SK-N-SH (cell line): ENCODE data around the gene KCNT1. TPM values are rescaled to one million over a fixed set of nuclear protein-coding genes. Genes with fewer than 3 reads are reported as not detected.

Source experiments
- CTCF ChIA-PET: fragments of 300-600, 350-600 bp; formaldehyde crosslinking; extraction: SDS; loops from one replicate; lab custom pipeline; 2021; lab: Yijun Ruan, JAX
- POLR2A ChIA-PET: fragments of 350-600 bp; sonication (Branson Sonifier 250); formaldehyde crosslinking; extraction: SDS; loops from one replicate; lab custom pipeline; 2020; ENCODE audit warnings: antibody characterized with exemption, inconsistent platforms; lab: Yijun Ruan, JAX
- DNase-seq: peaks from one replicate; pipeline ENCODE4 v3.0.0; 2012
- H2AFZ ChIP-seq: fragments of 200-600 bp; sonication (generic); 2 replicates; pipeline ENCODE4 v1.8.1; 2016; ENCODE audit warnings: antibody characterized with exemption, mild to moderate bottlenecking, low read depth
- H3F3A ChIP-seq: fragments of 200-600 bp; sonication (generic); replicated peaks from 2 replicates; pipeline ENCODE3; 2016; ENCODE audit warnings: antibody characterized with exemption, mild to moderate bottlenecking; ENCODE audit not compliant: insufficient read depth
- H3K27ac ChIP-seq, 2 experiments: fragments of 200-500 bp in 1 of 2; fragments of 200-600 bp in 1 of 2; sonication (Bioruptor generic) in 1 of 2; sonication (generic), shearing (Covaris generic) in 1 of 2; 2 replicates each; pipeline versions ENCODE4 v1.5.1 to v1.6.1; 2014 to 2016; ENCODE audit warnings: low read depth in 2 of 2, inconsistent platforms in 1 of 2, low read length in 1 of 2, mild to moderate bottlenecking in 1 of 2, mixed read lengths in 1 of 2
- H3K27me3 ChIP-seq: fragments of 200-600 bp; sonication (generic), shearing (Covaris generic); 2 replicates; pipeline ENCODE4 v1.6.1; 2016; ENCODE audit warnings: mixed run types; ENCODE audit not compliant: insufficient read depth
- H3K36me3 ChIP-seq, 2 experiments: fragments of 200-500 bp in 1 of 2; fragments of 200-600 bp in 1 of 2; sonication (Bioruptor generic) in 1 of 2; sonication (generic) in 1 of 2; replicated peaks in 1 of 2; 2 replicates each; pipeline versions ENCODE3 to v1.5.1; 2014 to 2016; ENCODE audit warnings: low read length in 1 of 2, mild to moderate bottlenecking in 1 of 2; ENCODE audit not compliant: insufficient read depth in 2 of 2, control insufficient read depth in 1 of 2
- H3K4me1 ChIP-seq, 2 experiments: fragments of 200-500 bp in 1 of 2; fragments of 200-600 bp in 1 of 2; sonication (Bioruptor generic) in 1 of 2; sonication (generic), shearing (Covaris generic) in 1 of 2; 2 replicates each; pipeline versions ENCODE4 v1.5.1 to v1.6.1; 2014 to 2016; ENCODE audit warnings: low read depth in 1 of 2, low read length in 1 of 2, mixed run types in 1 of 2; ENCODE audit not compliant: insufficient read depth in 2 of 2, control insufficient read depth in 1 of 2
- H3K4me2 ChIP-seq: fragments of 200-600 bp; sonication (generic), shearing (Covaris generic); 2 replicates; pipeline ENCODE4 v1.6.1; 2017; ENCODE audit warnings: mixed run types
- H3K4me3 ChIP-seq, 2 experiments: fragments of 200-500 bp in 1 of 2; fragments of 200-600 bp in 1 of 2; sonication (Bioruptor generic) in 1 of 2; sonication (generic), shearing (Covaris generic) in 1 of 2; 2 replicates each; pipeline versions ENCODE4 v1.5.1 to v1.8.1; 2014 to 2016; ENCODE audit warnings: low read depth in 2 of 2, inconsistent platforms in 1 of 2, low read length in 1 of 2, mild to moderate bottlenecking in 1 of 2, mixed read lengths in 1 of 2, moderate library complexity in 1 of 2
- H3K79me2 ChIP-seq: fragments of 200-600 bp; sonication (generic); 2 replicates; pipeline ENCODE4 v1.8.1; 2017; ENCODE audit warnings: mild to moderate bottlenecking; ENCODE audit not compliant: insufficient read depth
- H3K9ac ChIP-seq: fragments of 200-600 bp; sonication (generic); 2 replicates; pipeline ENCODE4 v1.6.1; 2017; ENCODE audit warnings: mixed run types
- H3K9me2 ChIP-seq: fragments of 200-600 bp; sonication (generic); 2 replicates; pipeline ENCODE4 v1.6.1; 2017; ENCODE audit warnings: mixed run types
- H3K9me3 ChIP-seq: fragments of 200-600 bp; sonication (generic); 2 replicates; pipeline ENCODE4 v1.6.1; 2017; ENCODE audit warnings: mixed run types, mild to moderate bottlenecking, moderate library complexity
- H4K20me1 ChIP-seq: fragments of 200-600 bp; sonication (generic); 2 replicates; pipeline ENCODE4 v1.6.1; 2017; ENCODE audit warnings: mild to moderate bottlenecking, mixed run types; ENCODE audit not compliant: insufficient read depth
- CTCF ChIP-seq: fragments of 200-600 bp; sonication (generic); IDR thresholded peaks from 2 replicates; pipeline ENCODE4 v1.6.1; 2017; ENCODE audit warnings: antibody characterized with exemption, mild to moderate bottlenecking, moderate library complexity
- EP300 ChIP-seq, 2 experiments: IDR thresholded peaks; 2 replicates each; pipeline versions ENCODE4 v1.4.0 to v1.6.1; 2012; ENCODE audit warnings: borderline replicate concordance in 1 of 2, low read depth in 1 of 2, low read length in 1 of 2
- FOSL2 ChIP-seq: IDR thresholded peaks from 2 replicates; pipeline ENCODE4 v1.4.0; 2012; ENCODE audit warnings: low read depth, mild to moderate bottlenecking, moderate library complexity, borderline replicate concordance
- FOXM1 ChIP-seq: IDR thresholded peaks from 2 replicates; pipeline ENCODE4 v1.4.0; 2012; ENCODE audit warnings: low read depth, mild to moderate bottlenecking
- GABPA ChIP-seq: IDR thresholded peaks from 2 replicates; pipeline ENCODE4 v1.4.0; 2012; ENCODE audit warnings: low read depth, mild to moderate bottlenecking
- GATA2 ChIP-seq: sonication (generic); formaldehyde crosslinking; IDR thresholded peaks from 2 replicates; pipeline ENCODE4 v1.5.0; 2020; ENCODE audit warnings: mild to moderate bottlenecking, missing genetic modification reagents
- MXI1 ChIP-seq: IDR thresholded peaks from 2 replicates; pipeline ENCODE4 v1.6.1; 2012; ENCODE audit warnings: mild to moderate bottlenecking, low read depth, low read length, improper control_type of control experiment
- POLR2AphosphoS5 ChIP-seq: IDR thresholded peaks from 2 replicates; pipeline ENCODE4 v1.6.1; 2012; ENCODE audit warnings: low read depth, low read length
- RCOR1 ChIP-seq: fragments of 150-350 bp; IDR thresholded peaks from 2 replicates; pipeline ENCODE4 v1.6.1; 2017; ENCODE audit warnings: antibody characterized with exemption, low read length
- RFX5 ChIP-seq: IDR thresholded peaks from 2 replicates; pipeline ENCODE4 v1.6.1; 2012; ENCODE audit warnings: mild to moderate bottlenecking, improper control_type of control experiment, low read length
- SIN3A ChIP-seq: IDR thresholded peaks from 2 replicates; pipeline ENCODE4 v1.6.1; 2012; ENCODE audit warnings: low read depth, mild to moderate bottlenecking, low read length, moderate library complexity, borderline replicate concordance
- YY1 ChIP-seq: IDR thresholded peaks from 2 replicates; pipeline ENCODE4 v1.4.0; 2012; ENCODE audit warnings: low read depth, mild to moderate bottlenecking
- WGBS: methylation state at CpG from one replicate; pipeline ENCODE4 v1.1.6; 2017; ENCODE audit warnings: low lambda C conversion rate; 5-methylcytosine and 5-hydroxymethylcytosine counted together
- polyA plus RNA-seq, 3 experiments: library from polyadenylated mRNA; depleted of rRNA; stranded (reverse); fragments of >200 nt; gene quantifications; 2 replicates each; pipeline ENCODE4 v1.2.3, GENCODE V29; 2012
- TF ChIP-seq, protein P1 (sequence below): IDR thresholded peaks from 2 replicates; pipeline ENCODE4 v1.4.0; 2012; ENCODE audit warnings: low read depth
- TF ChIP-seq, protein P2 (sequence below): IDR thresholded peaks from 2 replicates; pipeline ENCODE4 v1.6.1; 2012; ENCODE audit warnings: mild to moderate bottlenecking, low read depth, low read length, moderate library complexity
- TF ChIP-seq, protein P3 (sequence below): fragments of 150-350 bp; IDR thresholded peaks from 2 replicates; pipeline ENCODE4 v1.6.1; 2017; ENCODE audit warnings: antibody characterized with exemption, low read length, low read depth, borderline replicate concordance

KCNT1 gene
- polyA plus RNA-seq, 1 of the 3 experiments (the other 2 are of a cell fraction), result 0.08 TPM

- Histone ChIP-seq H3K79me2 (no peaks in the 10 kb centered on the region), H3K36me3 (no peaks in the 10 kb centered on the region), H3K27me3 (no peaks in the 10 kb centered on the region), H3K4me2 (no peak overlapping the region), H3K27ac (no peak overlapping the region), H4K20me1 (no peaks in the 10 kb centered on the region), H2AFZ (no peak overlapping the region), H3K9me2 (no peaks in the 10 kb centered on the region), H3F3A (no peaks in the 10 kb centered on the region), H3K9ac (no peak overlapping the region), H3K4me3 (no peak overlapping the region), H3K9me3 (no peaks in the 10 kb centered on the region), H3K4me1 (peaks cover 0 to 2% of the 10 kb centered on the region in 2 experiments; a peak in 1 of 4 replicates)
- WGBS, result 32% methylated on average over 3 of the region's 3 CpGs
- TF ChIP-seq, protein P1, sequence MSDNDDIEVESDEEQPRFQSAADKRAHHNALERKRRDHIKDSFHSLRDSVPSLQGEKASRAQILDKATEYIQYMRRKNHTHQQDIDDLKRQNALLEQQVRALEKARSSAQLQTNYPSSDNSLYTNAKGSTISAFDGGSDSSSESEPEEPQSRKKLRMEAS, result no peak
- no peak for TF ChIP-seq FOSL2
- TF ChIP-seq YY1, result no peak
- TF ChIP-seq EP300 (IDR thresholded peaks at IDR 0.05; ENCODE audit: borderline replicate concordance in 1 of 2, low read depth in 1 of 2, low read length in 1 of 2), result no peak
- TF ChIP-seq, protein P2, sequence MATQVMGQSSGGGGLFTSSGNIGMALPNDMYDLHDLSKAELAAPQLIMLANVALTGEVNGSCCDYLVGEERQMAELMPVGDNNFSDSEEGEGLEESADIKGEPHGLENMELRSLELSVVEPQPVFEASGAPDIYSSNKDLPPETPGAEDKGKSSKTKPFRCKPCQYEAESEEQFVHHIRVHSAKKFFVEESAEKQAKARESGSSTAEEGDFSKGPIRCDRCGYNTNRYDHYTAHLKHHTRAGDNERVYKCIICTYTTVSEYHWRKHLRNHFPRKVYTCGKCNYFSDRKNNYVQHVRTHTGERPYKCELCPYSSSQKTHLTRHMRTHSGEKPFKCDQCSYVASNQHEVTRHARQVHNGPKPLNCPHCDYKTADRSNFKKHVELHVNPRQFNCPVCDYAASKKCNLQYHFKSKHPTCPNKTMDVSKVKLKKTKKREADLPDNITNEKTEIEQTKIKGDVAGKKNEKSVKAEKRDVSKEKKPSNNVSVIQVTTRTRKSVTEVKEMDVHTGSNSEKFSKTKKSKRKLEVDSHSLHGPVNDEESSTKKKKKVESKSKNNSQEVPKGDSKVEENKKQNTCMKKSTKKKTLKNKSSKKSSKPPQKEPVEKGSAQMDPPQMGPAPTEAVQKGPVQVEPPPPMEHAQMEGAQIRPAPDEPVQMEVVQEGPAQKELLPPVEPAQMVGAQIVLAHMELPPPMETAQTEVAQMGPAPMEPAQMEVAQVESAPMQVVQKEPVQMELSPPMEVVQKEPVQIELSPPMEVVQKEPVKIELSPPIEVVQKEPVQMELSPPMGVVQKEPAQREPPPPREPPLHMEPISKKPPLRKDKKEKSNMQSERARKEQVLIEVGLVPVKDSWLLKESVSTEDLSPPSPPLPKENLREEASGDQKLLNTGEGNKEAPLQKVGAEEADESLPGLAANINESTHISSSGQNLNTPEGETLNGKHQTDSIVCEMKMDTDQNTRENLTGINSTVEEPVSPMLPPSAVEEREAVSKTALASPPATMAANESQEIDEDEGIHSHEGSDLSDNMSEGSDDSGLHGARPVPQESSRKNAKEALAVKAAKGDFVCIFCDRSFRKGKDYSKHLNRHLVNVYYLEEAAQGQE, result no peak
- no peak for TF ChIP-seq FOXM1
- TF ChIP-seq GABPA, result no peak
- no peak for TF ChIP-seq MXI1
- TF ChIP-seq, protein P3, sequence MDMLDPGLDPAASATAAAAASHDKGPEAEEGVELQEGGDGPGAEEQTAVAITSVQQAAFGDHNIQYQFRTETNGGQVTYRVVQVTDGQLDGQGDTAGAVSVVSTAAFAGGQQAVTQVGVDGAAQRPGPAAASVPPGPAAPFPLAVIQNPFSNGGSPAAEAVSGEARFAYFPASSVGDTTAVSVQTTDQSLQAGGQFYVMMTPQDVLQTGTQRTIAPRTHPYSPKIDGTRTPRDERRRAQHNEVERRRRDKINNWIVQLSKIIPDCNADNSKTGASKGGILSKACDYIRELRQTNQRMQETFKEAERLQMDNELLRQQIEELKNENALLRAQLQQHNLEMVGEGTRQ, result no peak
- no peak for TF ChIP-seq SIN3A
- TF ChIP-seq GATA2, result no peak
- no peak for TF ChIP-seq RCOR1
- no peak for TF ChIP-seq POLR2AphosphoS5
- TF ChIP-seq CTCF, result no peak
- TF ChIP-seq RFX5, result no peak
- ChIA-PET CTCF (interaction anchor here (1.4 kb wide), 1 partner anchor 61 kb away, joined by 3 read pairs; no protein-coding TSS in a partner anchor), POLR2A (no interaction called here)
- peak; percentile 14 for DNase-seq
These were observed 38.6 kb upstream of the KCNT1 start for GRCh38 chr9:135663451-135663770.
